Measurements from ENCODE around the gene FURIN. TPM values are rescaled to one million over a fixed set of nuclear protein-coding genes. Genes with fewer than 3 reads are reported as not detected.

The FURIN gene
- total and polyA plus RNA-seq, 9 of the 15 experiments (the other 6 are each of a cell fraction or from before 2014, with no cell fraction given): 0.92 to 99.9 (median 34.8) TPM

DNA sequence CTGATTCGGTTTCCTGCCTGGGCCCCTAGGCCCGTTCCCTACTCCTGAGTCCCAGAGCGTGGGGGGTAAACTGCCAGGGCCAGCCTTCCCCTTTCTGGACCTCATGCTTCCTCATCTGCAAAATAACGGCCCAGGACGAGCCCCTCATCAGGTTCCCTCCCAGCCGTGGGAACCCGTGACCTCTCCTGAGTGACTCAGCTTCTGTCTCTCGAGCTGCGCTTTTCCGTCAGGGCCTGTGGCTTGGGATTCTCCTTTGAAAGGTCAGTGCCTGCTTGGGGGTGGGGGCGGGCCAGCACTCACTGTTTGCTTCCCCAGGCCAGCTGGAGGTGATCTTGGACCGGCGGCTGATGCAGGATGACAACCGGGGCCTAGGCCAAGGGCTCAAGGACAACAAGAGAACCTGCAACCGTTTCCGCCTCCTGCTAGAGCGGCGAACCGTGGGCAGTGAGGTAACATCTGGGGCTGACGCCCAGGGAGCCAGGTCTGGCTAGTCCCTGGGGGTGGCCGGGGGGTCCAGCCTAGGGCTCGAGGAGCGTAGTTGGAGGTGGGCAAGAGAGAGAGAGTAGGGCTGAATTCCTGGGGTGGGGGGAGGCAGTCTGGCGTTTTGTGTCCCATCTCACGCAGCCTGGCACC is 47.5 kb downstream of the FURIN start (continued):
- TF ChIP-seq, protein P1, sequence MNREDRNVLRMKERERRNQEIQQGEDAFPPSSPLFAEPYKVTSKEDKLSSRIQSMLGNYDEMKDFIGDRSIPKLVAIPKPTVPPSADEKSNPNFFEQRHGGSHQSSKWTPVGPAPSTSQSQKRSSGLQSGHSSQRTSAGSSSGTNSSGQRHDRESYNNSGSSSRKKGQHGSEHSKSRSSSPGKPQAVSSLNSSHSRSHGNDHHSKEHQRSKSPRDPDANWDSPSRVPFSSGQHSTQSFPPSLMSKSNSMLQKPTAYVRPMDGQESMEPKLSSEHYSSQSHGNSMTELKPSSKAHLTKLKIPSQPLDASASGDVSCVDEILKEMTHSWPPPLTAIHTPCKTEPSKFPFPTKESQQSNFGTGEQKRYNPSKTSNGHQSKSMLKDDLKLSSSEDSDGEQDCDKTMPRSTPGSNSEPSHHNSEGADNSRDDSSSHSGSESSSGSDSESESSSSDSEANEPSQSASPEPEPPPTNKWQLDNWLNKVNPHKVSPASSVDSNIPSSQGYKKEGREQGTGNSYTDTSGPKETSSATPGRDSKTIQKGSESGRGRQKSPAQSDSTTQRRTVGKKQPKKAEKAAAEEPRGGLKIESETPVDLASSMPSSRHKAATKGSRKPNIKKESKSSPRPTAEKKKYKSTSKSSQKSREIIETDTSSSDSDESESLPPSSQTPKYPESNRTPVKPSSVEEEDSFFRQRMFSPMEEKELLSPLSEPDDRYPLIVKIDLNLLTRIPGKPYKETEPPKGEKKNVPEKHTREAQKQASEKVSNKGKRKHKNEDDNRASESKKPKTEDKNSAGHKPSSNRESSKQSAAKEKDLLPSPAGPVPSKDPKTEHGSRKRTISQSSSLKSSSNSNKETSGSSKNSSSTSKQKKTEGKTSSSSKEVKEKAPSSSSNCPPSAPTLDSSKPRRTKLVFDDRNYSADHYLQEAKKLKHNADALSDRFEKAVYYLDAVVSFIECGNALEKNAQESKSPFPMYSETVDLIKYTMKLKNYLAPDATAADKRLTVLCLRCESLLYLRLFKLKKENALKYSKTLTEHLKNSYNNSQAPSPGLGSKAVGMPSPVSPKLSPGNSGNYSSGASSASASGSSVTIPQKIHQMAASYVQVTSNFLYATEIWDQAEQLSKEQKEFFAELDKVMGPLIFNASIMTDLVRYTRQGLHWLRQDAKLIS (CRISPR knock-in tag; IDR thresholded peaks at IDR 0.05): peak; percentile 32; the same call in 1 of the 2 replicates
- TF ChIP-seq MAZ (CRISPR knock-in tag; conservative IDR thresholded peaks at IDR 0.05 in 1 of 2, IDR thresholded peaks at IDR 0.05 in 1 of 2) (peak in 1 of 2 experiments; percentile 38; a peak in 1 of 4 replicates), ETV6 (IDR thresholded peaks at IDR 0.05; ENCODE audit: borderline replicate concordance in 1 of 2, low read depth in 2 of 2, low read length in 1 of 2) (no peak), ETV6 (CRISPR knock-in tag; IDR thresholded peaks at IDR 0.05; ENCODE audit: borderline replicate concordance) (no peak), SMAD1 (IDR thresholded peaks at IDR 0.05; ENCODE audit: low read depth, low read length, partially characterized antibody) (no peak), ZNF165 (CRISPR knock-in tag; IDR thresholded peaks at IDR 0.05; ENCODE audit: borderline replicate concordance) (0 out of 2 replicates have a peak, but pooled peaks have one; percentile 31), PRPF4 (IDR thresholded peaks at IDR 0.05; ENCODE audit: insufficient read depth, low read depth, low read length, poor library complexity, severe bottlenecking) (no peak), MYC (IDR thresholded peaks at IDR 0.05; ENCODE audit: low read depth, low read length) (peak; percentile 53), MYC (CRISPR knock-in tag; IDR thresholded peaks at IDR 0.05; ENCODE audit: borderline replicate concordance, low read depth) (no peak), FOXA3 (CRISPR knock-in tag; conservative IDR thresholded peaks at IDR 0.05 in 1 of 2, IDR thresholded peaks at IDR 0.05 in 1 of 2) (no peak), RCOR1 (IDR thresholded peaks at IDR 0.05; ENCODE audit: borderline replicate concordance in 1 of 2, low read depth in 2 of 2, low read length in 2 of 2) (peak in 1 of 2 experiments; percentile 40; a peak in 1 of 4 replicates), CEBPG (CRISPR knock-in tag; IDR thresholded peaks at IDR 0.05) (no peak), CEBPG (tag; conservative IDR thresholded peaks at IDR 0.05 in 1 of 2, IDR thresholded peaks at IDR 0.05 in 1 of 2) (no peak), RBM22 (IDR thresholded peaks at IDR 0.05; ENCODE audit: low read depth, low read length, poor library complexity, severe bottlenecking) (peak; percentile 55), ZNF23 (CRISPR knock-in tag; IDR thresholded peaks at IDR 0.05) (no peak), HCFC1 (IDR thresholded peaks at IDR 0.05; ENCODE audit: low read depth, low read length) (no peak), CBFB (CRISPR knock-in tag; IDR thresholded peaks at IDR 0.05) (no peak), PRMT5 (CRISPR knock-in tag; IDR thresholded peaks at IDR 0.05) (no peak), ZNF324 (CRISPR knock-in tag; IDR thresholded peaks at IDR 0.05) (no peak), TCF3 (CRISPR knock-in tag; IDR thresholded peaks at IDR 0.05) (0 out of 2 replicates have a peak, but pooled peaks have one; percentile 30)
- TF ChIP-seq, protein P2, sequence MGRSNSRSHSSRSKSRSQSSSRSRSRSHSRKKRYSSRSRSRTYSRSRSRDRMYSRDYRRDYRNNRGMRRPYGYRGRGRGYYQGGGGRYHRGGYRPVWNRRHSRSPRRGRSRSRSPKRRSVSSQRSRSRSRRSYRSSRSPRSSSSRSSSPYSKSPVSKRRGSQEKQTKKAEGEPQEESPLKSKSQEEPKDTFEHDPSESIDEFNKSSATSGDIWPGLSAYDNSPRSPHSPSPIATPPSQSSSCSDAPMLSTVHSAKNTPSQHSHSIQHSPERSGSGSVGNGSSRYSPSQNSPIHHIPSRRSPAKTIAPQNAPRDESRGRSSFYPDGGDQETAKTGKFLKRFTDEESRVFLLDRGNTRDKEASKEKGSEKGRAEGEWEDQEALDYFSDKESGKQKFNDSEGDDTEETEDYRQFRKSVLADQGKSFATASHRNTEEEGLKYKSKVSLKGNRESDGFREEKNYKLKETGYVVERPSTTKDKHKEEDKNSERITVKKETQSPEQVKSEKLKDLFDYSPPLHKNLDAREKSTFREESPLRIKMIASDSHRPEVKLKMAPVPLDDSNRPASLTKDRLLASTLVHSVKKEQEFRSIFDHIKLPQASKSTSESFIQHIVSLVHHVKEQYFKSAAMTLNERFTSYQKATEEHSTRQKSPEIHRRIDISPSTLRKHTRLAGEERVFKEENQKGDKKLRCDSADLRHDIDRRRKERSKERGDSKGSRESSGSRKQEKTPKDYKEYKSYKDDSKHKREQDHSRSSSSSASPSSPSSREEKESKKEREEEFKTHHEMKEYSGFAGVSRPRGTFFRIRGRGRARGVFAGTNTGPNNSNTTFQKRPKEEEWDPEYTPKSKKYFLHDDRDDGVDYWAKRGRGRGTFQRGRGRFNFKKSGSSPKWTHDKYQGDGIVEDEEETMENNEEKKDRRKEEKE (IDR thresholded peaks at IDR 0.05; ENCODE audit: borderline replicate concordance in 1 of 2, control insufficient read depth in 1 of 2, low read depth in 2 of 2, low read length in 1 of 2): no peak

Measured in K562 (cell line).